SK-N-SH treated with all-trans-retinoic acid at 6 μM for 48 hours (cell line): ENCODE measurements around the gene LAMB3.

ENCODE experiments used
- ATAC-seq: fragments of 200-7000 bp; cut with Tn5 transposase; 3 replicates; pipeline ENCODE4 v1.9.1; 2020; ENCODE audit warnings: mild to moderate bottlenecking, moderate library complexity
- BACH2 ChIP-seq: fragments of 250-450 bp; sonication (Bioruptor Pico); IDR thresholded peaks from 2 replicates; pipeline ENCODE4 v1.9.0; 2021; ENCODE audit warnings: mild to moderate bottlenecking, borderline replicate concordance
- CREB5 ChIP-seq: fragments of 250-450 bp; sonication (Bioruptor Pico); IDR thresholded peaks from 2 replicates; pipeline ENCODE4 v1.5.1; 2020; ENCODE audit warnings: low read depth, mild to moderate bottlenecking, moderate library complexity
- CSDC2 ChIP-seq: fragments of 250-450 bp; sonication (Bioruptor Pico); IDR thresholded peaks from 2 replicates; pipeline ENCODE4 v1.5.0; 2020; ENCODE audit warnings: mild to moderate bottlenecking, moderate library complexity
- CSRNP3 ChIP-seq: fragments of 250-450 bp; sonication (Bioruptor Pico); IDR thresholded peaks from 2 replicates; pipeline ENCODE4 v1.5.1; 2021; ENCODE audit warnings: mild to moderate bottlenecking, moderate library complexity
- ESRRG ChIP-seq: fragments of 250-450 bp; sonication (Bioruptor Pico); IDR thresholded peaks from 2 replicates; pipeline ENCODE4 v1.6.1; 2021; ENCODE audit warnings: mild to moderate bottlenecking
- GLIS3 ChIP-seq: fragments of 250-450 bp; sonication (Bioruptor Pico); IDR thresholded peaks from 2 replicates; pipeline ENCODE4 v1.5.0; 2020; ENCODE audit warnings: mild to moderate bottlenecking, moderate library complexity
- ISL1 ChIP-seq: fragments of 250-450 bp; sonication (Bioruptor Pico); IDR thresholded peaks from 2 replicates; pipeline ENCODE4 v2.1.2; 2022; ENCODE audit warnings: mild to moderate bottlenecking, moderate library complexity
- OSR1 ChIP-seq: fragments of 250-450 bp; sonication (Bioruptor Pico); IDR thresholded peaks from 2 replicates; pipeline ENCODE4 v1.8.0; 2022; ENCODE audit warnings: moderate library complexity, mild to moderate bottlenecking, inconsistent platforms
- PATZ1 ChIP-seq: fragments of 250-450 bp; sonication (Bioruptor Pico); IDR thresholded peaks from 2 replicates; pipeline ENCODE4 v1.8.0; 2020; ENCODE audit warnings: mild to moderate bottlenecking, moderate library complexity, borderline replicate concordance
- POU6F1 ChIP-seq: fragments of 250-450 bp; sonication (Bioruptor Pico); IDR thresholded peaks from 2 replicates; pipeline ENCODE4 v1.8.0; 2021; ENCODE audit warnings: low read depth, mild to moderate bottlenecking, moderate library complexity, borderline replicate concordance
- PPARA ChIP-seq: fragments of 250-450 bp; sonication (Bioruptor Pico); IDR thresholded peaks from 2 replicates; pipeline ENCODE4 v1.5.0; 2020; ENCODE audit warnings: mild to moderate bottlenecking, borderline replicate concordance
- RARB ChIP-seq: fragments of 250-450 bp; sonication (Bioruptor Pico); IDR thresholded peaks from 2 replicates; pipeline ENCODE4 v1.8.0; 2021; ENCODE audit warnings: mild to moderate bottlenecking, moderate library complexity
- TCF4 ChIP-seq: fragments of 250-450 bp; sonication (Bioruptor Pico); IDR thresholded peaks from 2 replicates; pipeline ENCODE4 v1.8.0; 2021; ENCODE audit warnings: mild to moderate bottlenecking, moderate library complexity, borderline replicate concordance
- TOX ChIP-seq: fragments of 250-450 bp; sonication (Bioruptor Pico); IDR thresholded peaks from 2 replicates; pipeline ENCODE4 v1.8.0; 2021; ENCODE audit warnings: mild to moderate bottlenecking, moderate library complexity, borderline replicate concordance
- TSHZ2 ChIP-seq: fragments of 250-450 bp; sonication (Bioruptor Pico); IDR thresholded peaks from 2 replicates; pipeline ENCODE4 v1.5.0; 2020; ENCODE audit warnings: mild to moderate bottlenecking, moderate library complexity
- ZC3H10 ChIP-seq: fragments of 250-450 bp; sonication (Bioruptor Pico); IDR thresholded peaks from 2 replicates; pipeline ENCODE4 v1.5.1; 2021; ENCODE audit warnings: mild to moderate bottlenecking, moderate library complexity
- ZFP3 ChIP-seq: fragments of 250-450 bp; sonication (Bioruptor Pico); IDR thresholded peaks from 2 replicates; pipeline ENCODE4 v1.5.0; 2020; ENCODE audit warnings: mild to moderate bottlenecking, moderate library complexity
- ZNF565 ChIP-seq: fragments of 450-650 bp; formaldehyde crosslinking; conservative IDR thresholded peaks from 2 replicates; pipeline ENCODE4 v1.5.0; 2020; ENCODE audit warnings: low read depth, mild to moderate bottlenecking, moderate library complexity
- ZNF70 ChIP-seq: fragments of 450-650 bp; formaldehyde crosslinking; IDR thresholded peaks from 2 replicates; pipeline ENCODE4 v1.5.0; 2020; ENCODE audit warnings: mild to moderate bottlenecking, moderate library complexity
- ZNF8 ChIP-seq: fragments of 450-650 bp; formaldehyde crosslinking; IDR thresholded peaks from 2 replicates; pipeline ENCODE4 v1.5.0; 2020; ENCODE audit warnings: mild to moderate bottlenecking, moderate library complexity

The LAMB3 gene

GRCh38 chr1:209674957-209675564 is 22.8 kb upstream of the LAMB3 start, which contains the start of gene G0S2 (continued):
- TF ChIP-seq POU6F1 (no peak), TOX (CRISPR knock-in tag) (no peak), CREB5 (no peak), ZNF70 (no peak), ZNF565 (CRISPR knock-in tag) (no peak)

GRCh38 chr1:209673631-209674417 is 21.6 kb upstream of the LAMB3 start:
- ATAC-seq = no peak
- no peak for TF ChIP-seq PATZ1 (CRISPR knock-in tag)
- no peak for TF ChIP-seq TCF4 (CRISPR knock-in tag)
- TF ChIP-seq OSR1 = no peak
- no peak for TF ChIP-seq ZC3H10 (CRISPR knock-in tag)
- TF ChIP-seq RARB (CRISPR knock-in tag) = no peak
- TF ChIP-seq TSHZ2 (CRISPR knock-in tag) = no peak
- no peak for TF ChIP-seq BACH2 (CRISPR knock-in tag)
- no peak for TF ChIP-seq POU6F1
- no peak for TF ChIP-seq CREB5
- no peak for TF ChIP-seq ESRRG
- no peak for TF ChIP-seq GLIS3
- no peak for TF ChIP-seq PPARA
- no peak for TF ChIP-seq ZNF70
- TF ChIP-seq ZNF565 (CRISPR knock-in tag) = no peak
- TF ChIP-seq CSRNP3 = no peak
- TF ChIP-seq CSDC2 = no peak
- TF ChIP-seq TOX (CRISPR knock-in tag) = no peak
- TF ChIP-seq ZNF8 (CRISPR knock-in tag) = no peak
- no peak for TF ChIP-seq ISL1 (CRISPR knock-in tag)
- TF ChIP-seq ZFP3 (CRISPR knock-in tag) = no peak
